ENCODE results near the gene SAMD15.
A peak's percentile ranks its signal among the peaks of the same experiment; 100 is the strongest.
"Not testable (repeated sequence)": the region's sequence is repeated elsewhere in the genome, so short reads cannot be mapped to it uniquely, and the experiment has no call there.

Gene SAMD15

GRCh38 chr14:77376771-77377501 is at the start of gene SAMD15, which contains the start of gene TMED8:
TSS of gene SAMD15 (plus strand) at chr14:77377379. CDS start at chr14:77377419, 40 bp downstream.
TSS of gene TMED8 (minus strand) at chr14:77377094. CDS start at chr14:77377053, 41 bp downstream.
- DNase-seq, result peak; percentile 81 to 83

- no peak for DNase-seq
Measured at GRCh38 chr14:77329872-77330271, 47.3 kb upstream of the SAMD15 start.

GRCh38 chr14:77335576-77335975 is 41.6 kb upstream of the SAMD15 start:
- DNase-seq, result no peak

DNA sequence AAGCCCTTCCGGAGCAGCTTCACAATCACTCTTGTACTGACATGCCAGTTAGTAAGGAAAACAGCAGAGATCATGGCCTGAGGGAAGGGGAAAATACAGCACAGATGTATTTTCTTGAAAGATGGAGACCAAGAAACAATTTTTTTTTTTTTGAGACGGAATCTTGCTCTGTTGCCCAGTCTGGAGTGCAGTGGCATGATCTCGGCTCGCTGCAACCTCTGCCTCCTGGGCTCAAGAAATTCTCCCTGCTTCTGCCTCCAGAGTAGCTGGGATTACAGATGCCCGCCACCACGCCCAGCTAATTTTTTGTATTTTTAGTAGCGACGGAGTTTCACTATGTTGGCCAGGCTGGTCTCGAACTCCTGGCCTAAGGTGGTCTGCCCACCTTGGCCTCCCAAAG is 39.9 kb upstream of the SAMD15 start:
- DNase-seq, result not testable (repeated sequence)

GRCh38 chr14:77337880-77338279 is 39.3 kb upstream of the SAMD15 start:
- DNase-seq, result no peak

DNA sequence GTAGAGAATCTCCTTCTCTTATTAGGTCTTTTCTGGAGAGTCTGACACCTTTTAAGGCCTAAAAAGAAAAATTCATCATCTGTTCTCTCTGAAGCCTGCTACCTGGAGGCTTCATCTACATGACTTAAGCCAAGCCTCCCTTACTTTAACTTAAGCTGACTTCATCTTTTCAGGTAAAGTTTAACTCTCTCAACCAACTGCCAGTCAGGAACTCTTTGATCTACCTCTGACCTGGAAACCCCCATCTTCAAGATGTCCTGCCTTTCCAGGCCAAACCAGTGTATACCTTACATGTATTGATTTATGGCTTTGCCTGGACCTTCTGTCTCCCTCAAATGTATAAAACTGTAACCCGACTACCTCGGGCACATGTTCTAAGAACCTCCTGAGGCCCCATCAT is 38.9 kb upstream of the SAMD15 start:
- no peak for DNase-seq

DNA sequence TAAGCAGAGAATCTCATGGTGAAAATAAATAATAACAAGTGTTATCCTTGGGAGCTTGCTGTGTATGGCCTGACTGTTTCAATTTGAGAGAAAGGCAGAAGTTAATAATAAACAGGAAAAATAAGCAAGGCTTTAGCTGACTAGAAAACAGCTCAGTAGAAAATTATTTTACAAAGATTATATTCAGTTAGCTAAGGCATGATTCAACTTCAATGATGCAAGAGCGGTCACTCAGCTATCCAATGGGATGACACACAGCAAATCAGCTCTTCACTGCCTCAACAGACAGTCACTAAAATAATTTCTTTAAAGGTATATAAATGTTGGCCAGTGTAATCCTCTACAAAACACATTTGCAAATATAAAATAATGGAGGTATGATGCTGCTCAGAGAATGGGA is 37.8 kb upstream of the SAMD15 start:
- DNase-seq, result no peak

GRCh38 chr14:77340389-77340788 is 36.8 kb upstream of the SAMD15 start:
- no peak for DNase-seq

GRCh38 chr14:77342726-77343397 is 34.3 kb upstream of the SAMD15 start:
- DNase-seq, result no peak

GRCh38 chr14:77343662-77344061 is 33.5 kb upstream of the SAMD15 start:
- no peak for DNase-seq

GRCh38 chr14:77344377-77344996 is 32.7 kb upstream of the SAMD15 start:
- no peak for DNase-seq

DNA sequence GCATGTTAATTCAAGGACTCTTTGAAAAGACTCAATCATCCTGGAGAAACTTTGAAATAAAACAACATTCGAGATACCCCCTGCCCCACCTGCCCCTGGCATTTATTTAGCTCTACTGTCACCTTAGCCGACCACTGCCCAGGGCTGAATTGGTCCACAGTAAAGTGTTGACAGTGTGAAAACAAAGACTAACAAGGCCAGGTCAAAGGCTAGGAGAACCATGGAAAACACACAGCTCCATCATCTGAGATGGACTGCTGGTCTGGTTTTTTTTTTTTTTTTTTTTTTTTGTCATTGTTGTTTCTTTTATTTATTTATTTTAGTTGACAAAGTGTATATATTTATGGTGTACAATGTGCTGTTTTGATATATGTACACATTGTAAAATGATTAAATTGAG is 30.7 kb upstream of the SAMD15 start:
- no peak for DNase-seq

GRCh38 chr14:77347751-77348150 is 29.4 kb upstream of the SAMD15 start:
- DNase-seq, result peak; percentile 53 to 58

- DNase-seq, result no peak
Measured at GRCh38 chr14:77353469-77354141, 23.6 kb upstream of the SAMD15 start.

DNA sequence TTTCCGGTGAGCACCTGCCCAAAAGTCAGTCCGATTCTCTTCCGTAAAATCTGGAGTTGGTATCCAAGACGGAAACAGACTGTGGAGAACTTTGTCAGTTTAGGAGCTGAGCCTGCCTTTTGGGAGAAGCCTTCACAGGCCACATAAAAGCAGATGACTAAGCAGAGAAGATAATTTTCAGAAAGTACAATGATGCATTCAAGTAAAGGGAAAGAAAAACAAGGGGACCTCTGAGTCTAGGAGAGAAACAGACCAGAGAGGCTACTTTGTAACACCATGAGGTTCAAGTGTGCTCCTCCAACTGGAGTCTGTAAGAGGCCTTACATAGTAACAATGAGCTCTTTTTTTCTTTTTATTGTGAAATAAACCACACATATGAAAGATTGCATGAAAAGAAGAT is 21.4 kb upstream of the SAMD15 start:
- no peak for DNase-seq

- no peak for DNase-seq
Measured at GRCh38 chr14:77356899-77357298, 20.3 kb upstream of the SAMD15 start.

DNA sequence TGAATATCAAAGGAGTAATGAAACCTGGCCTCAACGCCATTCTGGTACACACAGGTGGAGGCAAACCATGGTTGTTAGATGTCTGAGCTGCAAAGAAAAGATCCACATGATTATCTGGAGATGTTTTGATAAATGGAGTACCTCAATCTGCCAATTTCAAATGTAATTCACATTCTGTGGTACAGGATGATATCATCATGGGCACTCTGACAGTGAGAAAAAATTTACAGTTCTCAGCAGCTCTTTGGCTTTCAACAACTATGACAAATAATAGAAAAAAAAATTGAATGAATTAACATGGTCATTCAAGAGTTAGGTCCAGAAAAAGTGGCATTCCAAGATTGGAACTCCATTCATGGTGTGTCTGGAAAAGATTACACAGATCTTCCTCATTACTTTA is 17.6 kb upstream of the SAMD15 start:
- no peak for DNase-seq

- peak; percentile 12 to 29 for DNase-seq
Measured at GRCh38 chr14:77364146-77364545, 13.0 kb upstream of the SAMD15 start.

GRCh38 chr14:77369285-77369684 is 7.9 kb upstream of the SAMD15 start:
- DNase-seq, result no peak

DNA sequence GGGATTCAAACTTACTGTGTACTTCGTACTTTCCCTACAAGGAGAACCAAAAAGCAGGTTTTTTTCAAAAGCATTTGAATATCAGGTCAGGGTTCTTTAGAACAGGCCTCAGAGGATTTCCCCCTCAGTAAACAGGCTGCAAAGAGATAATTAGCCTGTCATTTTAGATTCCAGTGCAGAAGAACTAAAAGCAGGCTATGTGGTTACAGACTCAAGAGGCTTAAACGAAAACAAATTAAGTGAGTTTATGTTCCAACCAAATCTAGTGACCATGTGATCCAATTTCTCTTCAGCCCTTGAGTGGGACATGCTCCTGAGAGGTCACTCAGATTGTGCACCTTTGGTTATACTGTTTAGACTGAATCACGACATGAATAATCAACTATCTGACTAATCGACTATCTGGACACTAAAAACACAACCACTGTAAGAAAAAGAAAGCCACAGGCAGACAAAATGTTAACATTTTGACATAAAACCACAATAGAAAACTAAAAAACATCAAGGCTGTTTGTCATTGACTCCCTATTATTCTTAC is 4.8 kb upstream of the SAMD15 start:
- no peak for DNase-seq

DNA sequence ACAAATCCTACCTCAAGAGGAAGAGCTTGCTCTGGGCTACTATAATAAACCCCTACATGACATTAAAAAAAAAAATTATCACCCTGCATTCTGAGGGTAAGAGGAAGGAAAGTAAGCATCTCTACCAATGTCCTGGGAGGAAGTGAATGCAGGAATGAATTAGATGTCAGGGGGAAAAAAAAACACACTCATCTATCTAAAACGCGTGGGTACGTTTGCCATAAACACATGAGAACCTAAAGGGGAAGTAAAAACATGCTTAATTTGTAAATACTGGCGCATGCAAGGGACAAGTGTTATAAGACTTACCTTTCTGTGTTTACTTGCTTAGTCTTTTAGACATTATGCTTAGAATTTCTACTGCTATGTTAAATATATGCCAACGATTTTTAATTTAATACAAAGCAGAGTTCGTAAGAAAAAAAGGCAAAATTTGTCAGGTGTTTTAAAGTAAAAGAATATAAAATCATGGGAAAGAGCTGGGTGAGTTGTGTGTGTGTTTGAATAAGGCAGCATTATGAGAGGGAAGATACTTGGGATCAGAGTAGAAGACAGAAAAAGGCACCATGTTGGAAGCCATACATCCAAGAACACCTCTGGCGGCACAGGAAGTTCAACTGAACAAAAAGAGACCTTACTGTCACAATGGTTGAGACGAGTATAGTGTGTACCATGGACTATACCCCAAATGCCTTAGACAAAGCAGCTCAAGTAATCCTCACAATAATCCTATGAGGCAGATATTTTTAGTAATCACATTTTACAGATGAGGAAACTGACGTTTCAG is 1.8 kb upstream of the SAMD15 start:
- peak; percentile 22 to 23 for DNase-seq

Data from AML-193 (cell line).